Articular chondrocyte of knee joint (primary cell): ENCODE data around the gene CYTH3. TPM values are rescaled to one million over a fixed set of nuclear protein-coding genes. Genes with fewer than 3 reads are reported as not detected.

Source experiments
- small RNA-seq: library from RNA; depleted of rRNA; stranded (forward); fragments of <200 nt; gene quantifications from one replicate; pipeline ENCODE3, GENCODE V24; 2012
- total RNA-seq: library from RNA; depleted of rRNA; stranded (reverse); fragments of >200 nt; gene quantifications from 2 replicates; pipeline ENCODE4 v1.2.3, GENCODE V29; 2012

CYTH3 gene
- total RNA-seq = 63.0 and 76.9 TPM in 2 replicates

DNA sequence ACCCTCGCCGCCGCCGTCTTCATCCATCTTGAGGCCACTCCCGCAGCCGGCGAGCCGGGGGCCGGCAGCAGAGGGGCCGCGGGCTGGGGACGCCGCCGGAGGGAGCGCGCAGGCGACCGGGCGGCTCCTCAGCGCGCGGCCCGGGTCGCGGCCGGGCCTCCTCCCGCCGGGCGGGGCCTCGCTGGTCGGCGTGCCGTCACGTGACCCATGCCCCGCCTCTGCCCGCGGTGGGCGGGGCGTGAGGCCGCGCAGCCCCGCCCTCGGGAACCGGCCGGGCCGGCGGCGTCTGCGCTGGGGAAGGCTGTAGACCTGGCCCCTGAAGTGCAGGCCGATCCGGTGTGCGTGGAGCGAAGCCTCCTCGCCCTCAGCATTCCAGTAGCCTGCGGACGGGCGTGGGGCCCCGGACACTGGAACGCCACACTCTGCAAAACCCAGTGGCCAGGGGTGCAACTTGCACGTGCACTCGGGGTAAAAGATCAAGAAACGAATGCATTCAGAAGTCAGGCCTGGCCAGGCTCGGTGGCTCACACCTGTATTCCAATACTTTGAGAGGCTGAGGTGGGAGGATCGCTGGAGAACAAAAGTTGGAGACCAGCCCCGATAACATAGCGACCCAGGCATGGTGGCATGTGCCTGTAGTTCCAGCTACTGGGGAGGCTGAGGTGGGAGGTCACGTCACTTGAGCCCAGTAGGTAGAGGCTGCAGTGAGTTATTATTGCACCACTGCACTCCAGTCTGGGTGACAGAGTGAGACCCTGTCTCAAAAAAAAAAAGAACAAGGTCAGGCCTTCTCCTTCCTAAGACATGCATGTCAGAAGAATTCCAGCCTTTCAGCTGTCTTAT is at the start of gene CYTH3:
Gene CYTH3, minus strand, starts transcription at position 144 of the 843 bp plus-strand sequence. Its CDS starts 117 bp downstream, at position 27.

Small RNA genes within 50 kb of the gene (small RNA-seq; reads per million reads assigned to genes)
- not detected for gene RF00019

Other genes with a start within 250 kb of the CYTH3 start
- gene ANKRD61, start 241.2 kb downstream of the CYTH3 start, total RNA-seq = 0.11 TPM in 1 of 2 replicates, not detected in the other
- gene EIF2AK1, start 213.4 kb downstream of the CYTH3 start, total RNA-seq = 105 and 165 TPM in 2 replicates
- gene USP42, start 167.7 kb downstream of the CYTH3 start, total RNA-seq = 7.2 and 8.9 TPM in 2 replicates
- gene FAM220A, start 76.3 kb upstream of the CYTH3 start, total RNA-seq = 16.9 and 19.7 TPM in 2 replicates
- gene RAC1, start 101.9 kb upstream of the CYTH3 start, total RNA-seq = 87.9 and 98.9 TPM in 2 replicates
- 16.6 and 23.8 TPM in 2 replicates for gene DAGLB, start 175.3 kb upstream of the CYTH3 start, total RNA-seq
- 318 and 339 TPM in 2 replicates for gene KDELR2, start 211.5 kb upstream of the CYTH3 start, total RNA-seq